Transverse colon (tissue), 4 donors: ENCODE results near the gene ASIC2.

Experiments
- CTCF ChIP-seq, 5 experiments: fragments of 200-600 bp in 3 of 5; fragments of 450-650 bp in 2 of 5; sonication (generic) in 3 of 5; IDR thresholded peaks; 1 replicate in 2 of 5; 2 replicates in 3 of 5; pipeline ENCODE4 v1.5.1; 2016 to 2017; ENCODE audit warnings: antibody characterized with exemption in 5 of 5, inconsistent platforms in 3 of 5, mild to moderate bottlenecking in 2 of 5, moderate library complexity in 1 of 5
- POLR2AphosphoS5 ChIP-seq, 3 donors: sonication (generic); formaldehyde crosslinking; IDR thresholded peaks; one replicate each; pipeline ENCODE4 v1.6.1; 2016; ENCODE audit warnings: antibody characterized with exemption in 3 of 3

GRCh38 chr17:33099906-33100305 is 193.2 kb downstream of the ASIC2 start:
- TF ChIP-seq CTCF (IDR thresholded peaks at IDR 0.05) (no peak), POLR2AphosphoS5 (IDR thresholded peaks at IDR 0.05) (no peak)
